Measurements from ENCODE around the gene FAM13B. TPM values are rescaled to one million over a fixed set of nuclear protein-coding genes. Genes with fewer than 3 reads are reported as not detected.

The FAM13B gene
- total and polyA plus RNA-seq, 9 of the 15 experiments (the other 6 are each of a cell fraction or from before 2014, with no cell fraction given), result 2.3 to 21.6 (median 14.1) TPM

GRCh38 chr5:137888863-137889759 is 143.8 kb downstream of the FAM13B start, which contains the start of gene PKD2L2 (continued):
- TF ChIP-seq ZFX (CRISPR knock-in tag; IDR thresholded peaks at IDR 0.05), result peak; percentile 99
- peak; percentile 2; the same call in 1 of the 2 replicates for TF ChIP-seq ZBTB12 (CRISPR knock-in tag; IDR thresholded peaks at IDR 0.05)
- no peak for TF ChIP-seq HBP1 (CRISPR knock-in tag; IDR thresholded peaks at IDR 0.05)
- peak; percentile 83 for TF ChIP-seq CTBP1 (IDR thresholded peaks at IDR 0.05; ENCODE audit: borderline replicate concordance)
- TF ChIP-seq POLR2AphosphoS5 (IDR thresholded peaks at IDR 0.05; ENCODE audit: control insufficient read depth, insufficient read depth, low read depth, low read length), result peak; percentile 91
- no peak for TF ChIP-seq HES1 (IDR thresholded peaks at IDR 0.05; ENCODE audit: low read depth)
- TF ChIP-seq USF1 (CRISPR knock-in tag; IDR thresholded peaks at IDR 0.05), result no peak
- TF ChIP-seq ID3 (CRISPR knock-in tag; IDR thresholded peaks at IDR 0.05), result no peak
- TF ChIP-seq ID3 (tag; IDR thresholded peaks at IDR 0.05), result 0 out of 2 replicates have a peak, but pooled peaks have one; percentile 5
- TF ChIP-seq CBFB (CRISPR knock-in tag; IDR thresholded peaks at IDR 0.05), result no peak; the same call in 1 of the 2 replicates
- no peak; the same call in 1 of the 2 replicates for TF ChIP-seq CREB3L1 (IDR thresholded peaks at IDR 0.05; ENCODE audit: borderline replicate concordance, low read depth)
- TF ChIP-seq ASH1L (IDR thresholded peaks at IDR 0.05; ENCODE audit: borderline replicate concordance, low read depth, partially characterized antibody), result no peak
- 0 out of 6 replicates have a peak, but pooled peaks of 1 of the 3 experiments have one; percentile 31 for TF ChIP-seq ZBTB11 (CRISPR knock-in tag; IDR thresholded peaks at IDR 0.05)
- TF ChIP-seq MAZ (CRISPR knock-in tag; conservative IDR thresholded peaks at IDR 0.05 in 1 of 2, IDR thresholded peaks at IDR 0.05 in 1 of 2), result peak; percentile 42 to 68; a peak in 3 of 4 replicates
